ENCODE data around the gene ZP1.
"Not testable (repeated sequence)": the region's sequence is repeated elsewhere in the genome, so short reads cannot be mapped to it uniquely, and the experiment has no call there.

Gene ZP1, protein sequence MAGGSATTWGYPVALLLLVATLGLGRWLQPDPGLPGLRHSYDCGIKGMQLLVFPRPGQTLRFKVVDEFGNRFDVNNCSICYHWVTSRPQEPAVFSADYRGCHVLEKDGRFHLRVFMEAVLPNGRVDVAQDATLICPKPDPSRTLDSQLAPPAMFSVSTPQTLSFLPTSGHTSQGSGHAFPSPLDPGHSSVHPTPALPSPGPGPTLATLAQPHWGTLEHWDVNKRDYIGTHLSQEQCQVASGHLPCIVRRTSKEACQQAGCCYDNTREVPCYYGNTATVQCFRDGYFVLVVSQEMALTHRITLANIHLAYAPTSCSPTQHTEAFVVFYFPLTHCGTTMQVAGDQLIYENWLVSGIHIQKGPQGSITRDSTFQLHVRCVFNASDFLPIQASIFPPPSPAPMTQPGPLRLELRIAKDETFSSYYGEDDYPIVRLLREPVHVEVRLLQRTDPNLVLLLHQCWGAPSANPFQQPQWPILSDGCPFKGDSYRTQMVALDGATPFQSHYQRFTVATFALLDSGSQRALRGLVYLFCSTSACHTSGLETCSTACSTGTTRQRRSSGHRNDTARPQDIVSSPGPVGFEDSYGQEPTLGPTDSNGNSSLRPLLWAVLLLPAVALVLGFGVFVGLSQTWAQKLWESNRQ

DNA sequence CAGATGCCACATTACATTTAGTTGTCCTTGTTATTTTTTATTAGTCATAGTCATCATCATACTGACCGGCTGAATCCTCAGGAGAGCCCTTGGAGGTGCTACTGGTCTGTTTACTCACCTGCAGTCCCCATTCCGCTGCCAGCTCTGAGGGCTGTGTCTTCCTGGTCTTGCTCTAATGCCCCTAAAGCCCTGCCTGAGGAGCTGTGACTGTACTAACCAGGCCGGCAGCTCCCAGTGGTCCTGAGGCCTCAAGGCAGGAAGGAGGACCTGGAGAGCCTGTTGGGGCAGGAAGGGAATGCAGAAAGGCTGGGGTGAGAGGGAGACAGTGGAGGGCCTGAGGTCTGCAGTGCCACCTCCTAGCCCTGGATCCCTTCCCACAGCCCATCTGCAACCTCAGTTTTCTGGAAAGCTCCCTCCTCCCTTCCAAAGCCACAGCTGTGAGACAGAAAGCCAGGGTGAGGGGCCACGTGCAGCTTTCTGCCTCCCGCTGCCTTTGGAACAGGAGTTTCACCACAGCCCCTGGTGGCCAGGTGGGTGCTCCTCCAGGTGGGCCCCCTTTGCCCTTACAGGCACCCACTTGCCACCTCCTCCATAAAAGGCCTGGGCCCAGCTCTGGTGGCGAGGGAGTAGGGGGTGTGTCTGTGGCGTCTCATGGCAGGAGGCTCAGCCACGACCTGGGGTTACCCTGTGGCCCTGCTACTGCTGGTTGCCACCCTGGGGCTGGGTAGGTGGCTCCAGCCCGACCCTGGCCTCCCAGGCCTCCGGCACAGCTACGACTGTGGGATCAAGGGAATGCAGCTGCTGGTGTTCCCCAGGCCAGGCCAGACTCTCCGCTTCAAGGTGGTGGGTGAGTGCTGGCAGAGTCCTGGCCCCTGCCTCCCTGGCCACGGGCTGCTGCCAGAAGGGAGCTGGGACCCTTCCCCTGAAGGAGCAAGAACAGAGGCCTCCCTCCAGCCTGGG, at the start of gene ZP1:
TSS of gene ZP1 (plus strand) at position 632 of the 960 bp plus-strand sequence. CDS start at position 652, 20 bp downstream.
- no peak for DNase-seq (ENCODE audit: low spot score)

DNA sequence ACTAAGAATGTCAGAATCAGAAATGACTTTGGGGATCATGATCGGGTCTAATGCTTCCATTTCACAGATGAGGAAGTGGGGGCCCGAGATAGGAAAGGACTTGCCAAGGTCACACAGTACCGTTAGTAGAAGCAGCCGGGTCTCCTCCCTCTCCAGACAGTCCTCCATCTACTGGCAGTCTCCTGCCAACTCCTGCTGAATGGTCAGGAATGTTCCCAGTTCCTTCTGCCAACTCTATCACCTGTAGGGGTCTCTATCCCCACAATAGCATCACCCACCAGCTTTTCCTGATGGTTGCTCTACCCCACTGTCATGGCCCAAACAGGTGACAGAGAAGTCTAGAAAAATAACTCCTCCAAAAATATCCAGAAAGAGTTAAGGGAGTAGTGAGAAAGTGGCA, 49.3 kb upstream of the ZP1 start:
- DNase-seq (ENCODE audit: low spot score), result no peak

DNA sequence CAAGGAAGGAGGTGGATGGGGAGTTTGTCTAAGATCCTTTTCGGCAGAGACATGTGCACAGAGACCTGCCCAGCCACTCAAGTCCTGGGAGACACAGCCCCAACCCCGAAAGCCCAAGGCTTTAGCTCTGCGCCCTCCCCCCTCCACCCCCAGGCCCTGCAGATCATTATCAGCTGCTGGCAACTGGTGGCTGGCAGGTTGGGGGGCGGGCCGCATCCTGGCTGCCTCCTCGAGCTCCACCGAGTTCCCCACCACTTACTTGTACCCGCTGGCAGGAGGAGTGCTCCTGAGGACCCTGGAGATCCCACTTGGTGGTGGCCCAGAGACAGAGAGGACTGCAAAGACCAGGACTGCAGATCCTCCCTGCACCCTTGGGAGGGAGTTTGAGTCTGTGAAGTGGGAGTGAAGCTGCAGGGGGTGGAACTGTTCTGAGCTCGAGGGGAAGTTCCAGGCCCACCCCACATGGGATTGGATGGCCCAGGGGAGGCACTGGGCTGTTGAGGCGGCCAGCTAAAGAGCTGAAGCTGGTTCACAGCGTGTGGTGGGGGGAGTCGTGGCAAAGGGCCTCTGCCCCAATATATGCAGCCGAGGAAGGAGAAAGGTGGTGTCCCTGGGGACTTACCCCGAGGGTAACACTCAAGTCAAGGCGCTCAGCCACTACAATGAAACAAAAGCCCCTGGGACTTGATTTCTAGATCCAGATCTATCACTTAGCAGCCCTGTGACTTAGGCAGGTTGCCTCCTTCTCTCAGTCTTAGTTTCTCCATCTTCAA, 45.3 kb upstream of the ZP1 start:
- no peak for DNase-seq (ENCODE audit: low spot score)

DNA sequence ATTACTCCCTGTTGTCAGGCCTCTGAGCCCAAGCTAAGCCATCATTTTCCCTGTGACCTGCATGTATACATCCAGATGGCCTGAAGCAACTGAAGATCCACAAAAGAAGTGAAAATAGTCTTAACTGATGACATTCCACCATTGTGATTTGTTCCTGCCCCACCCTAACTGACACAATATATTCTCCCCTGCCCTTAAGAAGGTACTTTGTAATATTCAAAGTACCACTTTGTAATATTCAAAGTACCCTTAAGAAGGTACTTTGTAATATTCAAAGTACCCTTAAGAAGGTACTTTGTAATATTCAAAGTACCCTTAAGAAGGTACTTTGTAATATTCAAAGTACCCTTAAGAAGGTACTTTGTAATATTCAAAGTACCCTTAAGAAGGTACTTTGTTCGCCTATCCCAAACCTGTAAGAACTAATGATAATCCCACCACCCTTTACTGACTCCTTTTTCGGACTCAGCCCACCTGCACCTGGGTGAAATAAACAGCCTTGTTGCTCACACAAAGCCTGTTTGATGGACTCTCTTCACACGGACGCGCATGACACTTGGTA, 43.5 kb upstream of the ZP1 start:
- DNase-seq (ENCODE audit: low spot score), result not testable (repeated sequence)

DNA sequence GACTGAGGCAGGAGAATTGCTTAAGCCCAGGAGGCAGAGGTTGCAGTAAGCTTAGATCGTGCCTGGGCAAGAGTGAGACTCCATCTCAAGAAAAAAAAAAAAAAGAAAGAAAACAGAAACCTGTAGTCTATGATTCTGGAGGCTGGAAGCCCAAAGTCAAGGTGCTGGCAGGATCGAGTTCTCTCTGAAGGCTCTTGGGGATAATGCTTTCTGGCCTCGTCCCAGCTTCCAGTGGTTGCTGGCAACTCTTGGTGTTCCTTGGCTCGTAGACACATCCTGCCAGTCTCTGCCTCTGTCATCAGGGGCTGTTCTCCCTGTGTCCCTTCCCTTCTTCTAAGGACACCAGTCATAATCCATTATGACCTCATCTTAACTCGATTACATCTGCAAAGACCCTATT, 42.2 kb upstream of the ZP1 start:
- DNase-seq (ENCODE audit: low spot score), result no peak

DNA sequence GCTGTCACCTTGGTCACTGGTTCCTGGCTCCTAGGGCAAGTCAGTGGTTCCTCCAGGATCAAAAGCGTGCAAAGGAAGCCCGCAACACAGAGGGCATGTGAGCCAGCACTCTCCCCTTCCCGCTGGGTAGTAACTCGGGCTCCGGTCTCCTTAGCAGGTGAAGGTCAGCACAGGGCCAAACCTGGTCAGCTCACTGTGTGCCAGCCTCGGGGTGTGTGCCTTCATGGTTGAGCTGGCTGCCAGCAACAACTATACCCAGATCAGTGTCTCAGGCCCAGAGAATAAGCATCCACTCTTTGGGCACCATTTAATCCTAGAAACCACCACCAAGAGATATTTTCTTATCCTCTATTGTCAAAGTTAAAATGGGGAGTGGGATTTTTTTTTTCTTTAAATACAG, 41.6 kb upstream of the ZP1 start:
- DNase-seq (ENCODE audit: low spot score), result no peak

DNA sequence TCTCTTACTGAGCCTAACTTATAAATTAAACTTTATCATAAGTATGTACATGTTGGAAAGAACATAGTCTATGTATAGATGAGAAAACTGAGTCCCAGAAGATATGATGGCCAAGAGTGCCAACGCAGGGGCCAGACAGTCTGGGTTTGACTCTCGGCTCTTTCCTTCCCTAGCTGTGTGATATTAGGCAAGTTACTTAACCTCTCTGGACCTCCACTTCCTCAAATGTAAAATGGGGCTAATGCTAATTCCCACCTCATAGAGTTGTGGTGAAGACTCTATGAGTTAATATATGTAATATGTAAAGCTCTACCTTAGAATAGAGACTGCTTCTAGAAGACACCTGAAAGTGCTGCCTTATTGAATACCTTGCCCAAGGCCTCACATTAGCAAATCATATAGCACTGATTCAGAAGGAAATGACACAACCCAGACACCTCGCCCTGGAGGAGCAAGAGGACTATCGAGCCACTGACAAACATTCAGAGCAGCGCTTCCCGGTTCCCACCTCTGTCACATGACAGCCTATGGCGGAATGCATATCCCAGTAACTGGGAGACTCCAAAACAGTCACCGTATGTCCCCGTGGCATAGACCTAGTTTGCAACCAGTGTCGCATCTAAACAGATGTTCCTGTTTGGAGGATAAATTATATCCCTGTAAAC, 36.7 kb upstream of the ZP1 start:
- no peak for DNase-seq (ENCODE audit: low spot score)

DNA sequence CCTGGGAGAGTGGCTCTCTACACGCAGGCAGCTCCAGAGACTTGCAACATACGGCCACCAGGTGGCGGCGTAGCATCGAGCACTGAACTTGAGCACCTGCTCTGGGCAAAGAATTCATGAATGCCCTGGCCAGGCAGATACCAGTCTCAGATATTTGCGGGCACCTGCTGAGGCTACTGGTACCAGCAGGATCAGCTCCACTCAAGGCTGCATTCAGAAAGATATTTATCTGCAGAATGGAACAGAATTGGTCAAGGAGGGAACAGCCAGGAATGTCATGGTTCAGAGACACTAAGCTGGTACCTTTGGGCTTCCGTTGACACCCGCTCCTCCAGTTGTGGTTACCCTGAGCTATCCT, 36.2 kb upstream of the ZP1 start:
- DNase-seq (ENCODE audit: low spot score), result peak; percentile 77

DNA sequence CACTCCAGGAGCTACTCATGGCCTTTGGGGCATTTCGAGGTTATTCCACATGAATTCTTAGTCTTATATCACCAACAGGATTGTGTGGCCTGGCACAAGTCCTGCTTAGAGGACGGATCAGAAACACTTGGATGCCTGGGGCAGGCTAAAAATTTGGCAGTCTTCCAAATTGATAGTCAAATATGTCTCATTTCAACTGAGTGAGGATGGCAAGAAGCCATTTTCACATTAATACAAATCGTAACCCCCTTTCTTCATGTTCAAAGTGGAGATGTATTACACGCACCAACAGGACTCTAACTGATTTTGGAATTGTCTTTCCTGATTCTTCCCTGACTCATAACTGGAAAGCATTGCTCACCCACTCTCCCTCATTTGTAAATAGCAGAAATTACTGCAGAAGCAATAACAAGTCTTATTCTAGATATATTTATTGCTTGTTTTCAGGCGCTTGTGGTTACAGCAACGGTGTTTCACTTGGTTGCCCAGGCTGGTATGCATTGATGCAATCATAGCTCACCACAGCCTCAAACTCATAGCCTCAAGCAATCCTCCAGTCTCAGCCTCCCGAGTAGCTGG, 35.8 kb upstream of the ZP1 start:
- no peak for DNase-seq (ENCODE audit: low spot score)

DNA sequence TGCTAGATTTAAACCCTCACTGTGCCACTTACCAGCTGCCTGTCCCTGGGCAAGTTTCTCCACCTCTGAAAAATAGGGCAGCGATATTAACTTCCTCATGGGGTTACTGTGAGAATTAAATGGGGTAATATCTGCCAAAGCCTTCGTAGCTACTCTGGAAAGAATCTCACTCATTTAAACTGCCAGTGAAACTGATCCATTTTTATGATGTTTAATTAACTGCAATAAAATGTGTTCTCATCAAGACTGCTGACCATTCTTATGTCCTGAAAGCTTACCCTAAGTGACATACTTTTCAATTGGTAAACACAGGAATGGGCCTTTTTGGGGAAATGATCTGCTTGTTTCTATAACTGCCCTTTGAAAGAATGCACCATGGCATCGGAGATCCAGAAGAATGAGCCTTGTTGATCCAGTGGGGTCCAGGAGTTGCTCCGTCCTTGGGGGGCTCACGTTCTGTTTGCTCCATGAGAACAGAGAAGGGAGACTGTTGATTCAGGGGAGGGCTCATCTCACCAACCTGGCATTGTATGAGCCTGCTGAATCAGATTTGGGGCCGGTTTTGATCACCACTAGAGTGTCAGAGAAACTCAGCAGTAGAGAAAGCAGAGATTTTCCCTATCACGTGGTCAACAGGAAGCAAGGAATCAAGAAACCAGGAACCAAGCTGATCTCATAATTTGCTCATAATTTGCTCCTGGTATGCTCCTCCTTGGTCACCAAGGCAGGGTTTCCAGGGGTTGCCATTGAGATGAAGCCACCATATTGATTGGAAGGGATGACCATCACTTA, 32.4 kb upstream of the ZP1 start:
- peak; percentile 7 for DNase-seq (ENCODE audit: low spot score)

DNA sequence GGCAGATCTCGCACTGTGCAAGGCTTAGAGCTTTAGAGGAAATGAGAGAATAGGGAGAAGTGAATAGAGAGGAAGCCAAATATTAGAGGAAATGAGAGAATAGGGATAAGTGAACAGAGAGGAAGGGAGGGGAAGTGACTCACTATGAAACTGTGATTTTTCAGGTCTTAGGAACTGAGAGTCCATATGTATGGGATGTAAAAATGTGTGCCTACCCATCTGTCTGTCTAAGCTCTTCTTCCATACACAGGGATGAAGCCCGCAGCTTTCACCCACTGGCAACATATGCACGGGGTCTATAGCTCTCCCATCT, 31.9 kb upstream of the ZP1 start:
- peak; percentile 71 for DNase-seq (ENCODE audit: low spot score)

DNA sequence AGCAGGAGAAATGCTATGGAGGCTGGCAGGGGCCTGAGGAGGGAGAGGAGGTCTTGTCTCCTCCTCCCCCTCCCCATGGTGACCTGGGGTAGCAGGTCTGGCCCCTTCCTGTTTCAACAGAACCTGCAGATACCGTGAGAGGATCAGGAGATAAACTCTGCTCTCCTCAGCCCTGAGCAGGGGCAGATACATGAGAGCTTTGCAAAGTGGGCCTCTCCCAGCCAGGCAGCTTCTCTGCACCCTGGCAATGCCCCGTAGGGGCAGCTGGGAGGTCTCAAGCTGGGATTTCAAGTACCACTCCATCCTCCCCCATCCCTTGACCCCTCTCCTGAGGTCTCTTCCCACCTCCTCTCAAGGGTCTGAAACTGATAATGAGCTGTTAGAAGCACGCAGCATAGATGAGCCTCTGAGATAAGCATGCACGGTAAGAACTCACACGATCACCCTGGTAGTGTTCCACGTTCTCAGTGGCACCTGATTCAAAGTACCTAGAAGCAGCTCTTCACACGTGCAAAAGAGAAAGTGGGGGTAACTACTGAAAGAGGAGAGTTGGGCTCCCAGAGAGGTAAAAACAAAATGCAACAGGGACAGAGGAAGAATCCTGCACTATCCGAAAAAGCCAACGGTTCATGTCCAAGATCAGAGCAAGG, 30.4 kb upstream of the ZP1 start:
- DNase-seq (ENCODE audit: low spot score), result no peak

DNA sequence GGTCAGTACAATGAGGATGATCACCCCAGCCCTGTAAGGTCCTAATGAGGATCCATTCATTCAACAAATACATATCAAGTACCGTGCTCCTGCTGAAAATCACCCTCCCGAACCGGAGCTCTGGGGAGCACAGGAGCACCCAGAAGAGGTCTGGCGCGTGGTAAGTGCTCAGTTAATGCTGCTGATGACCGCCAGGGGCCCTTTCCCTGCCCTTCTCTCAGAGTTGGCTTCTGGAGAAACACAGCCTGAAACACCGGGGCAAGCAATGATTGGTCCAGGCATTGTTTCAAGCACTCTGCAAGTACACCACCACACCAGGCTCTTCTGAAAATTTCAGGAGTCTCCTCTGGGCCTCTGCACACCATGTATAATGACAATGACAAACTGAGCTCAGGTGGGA, 29.2 kb upstream of the ZP1 start:
- DNase-seq (ENCODE audit: low spot score), result no peak

DNA sequence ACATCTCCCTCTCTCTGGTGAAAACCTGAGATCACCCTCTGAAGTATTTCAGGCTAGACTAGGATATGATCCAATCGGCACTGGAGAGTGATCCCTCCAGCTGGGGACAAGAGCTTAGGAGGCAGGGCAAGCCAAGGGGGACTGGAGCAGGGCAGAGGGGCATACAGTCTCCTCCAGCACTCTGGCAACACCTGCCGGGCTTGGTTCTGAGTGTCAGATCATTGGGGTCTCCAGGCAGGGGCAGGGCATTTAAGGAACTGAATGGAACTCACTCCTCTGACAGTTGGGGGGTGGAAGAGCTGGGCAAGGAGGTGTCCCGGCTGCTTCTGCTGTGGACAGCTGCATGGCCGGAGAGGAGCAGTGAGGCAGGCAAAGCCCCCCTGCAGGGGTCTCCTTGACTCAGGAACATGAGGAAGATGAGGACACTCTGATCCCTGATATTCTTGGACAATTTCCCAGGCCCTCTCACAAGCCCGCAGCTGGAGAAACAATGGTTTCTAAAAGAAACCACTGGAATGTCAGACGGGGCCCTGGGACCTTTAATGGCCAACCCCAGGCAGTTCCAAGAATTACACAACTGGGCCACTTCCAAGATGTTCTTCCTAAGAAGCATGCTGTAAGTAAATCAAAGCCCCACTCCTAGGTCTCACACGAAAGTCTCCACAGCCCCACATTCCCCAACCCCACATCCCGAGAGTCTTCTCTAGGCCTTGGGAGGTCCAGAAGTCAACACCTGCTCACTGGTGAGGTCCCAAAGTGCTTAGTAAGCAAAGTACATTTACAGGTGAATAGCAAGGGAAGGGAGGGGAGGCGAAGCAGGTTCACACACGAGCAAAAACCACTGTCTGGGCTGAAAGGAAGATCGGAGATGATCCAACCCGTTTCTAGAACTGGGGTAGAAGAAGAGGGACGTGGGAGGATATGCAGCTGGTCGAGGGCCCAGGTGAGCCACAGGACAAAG, 26.6 kb upstream of the ZP1 start:
- peak; percentile 51 for DNase-seq (ENCODE audit: low spot score)

DNA sequence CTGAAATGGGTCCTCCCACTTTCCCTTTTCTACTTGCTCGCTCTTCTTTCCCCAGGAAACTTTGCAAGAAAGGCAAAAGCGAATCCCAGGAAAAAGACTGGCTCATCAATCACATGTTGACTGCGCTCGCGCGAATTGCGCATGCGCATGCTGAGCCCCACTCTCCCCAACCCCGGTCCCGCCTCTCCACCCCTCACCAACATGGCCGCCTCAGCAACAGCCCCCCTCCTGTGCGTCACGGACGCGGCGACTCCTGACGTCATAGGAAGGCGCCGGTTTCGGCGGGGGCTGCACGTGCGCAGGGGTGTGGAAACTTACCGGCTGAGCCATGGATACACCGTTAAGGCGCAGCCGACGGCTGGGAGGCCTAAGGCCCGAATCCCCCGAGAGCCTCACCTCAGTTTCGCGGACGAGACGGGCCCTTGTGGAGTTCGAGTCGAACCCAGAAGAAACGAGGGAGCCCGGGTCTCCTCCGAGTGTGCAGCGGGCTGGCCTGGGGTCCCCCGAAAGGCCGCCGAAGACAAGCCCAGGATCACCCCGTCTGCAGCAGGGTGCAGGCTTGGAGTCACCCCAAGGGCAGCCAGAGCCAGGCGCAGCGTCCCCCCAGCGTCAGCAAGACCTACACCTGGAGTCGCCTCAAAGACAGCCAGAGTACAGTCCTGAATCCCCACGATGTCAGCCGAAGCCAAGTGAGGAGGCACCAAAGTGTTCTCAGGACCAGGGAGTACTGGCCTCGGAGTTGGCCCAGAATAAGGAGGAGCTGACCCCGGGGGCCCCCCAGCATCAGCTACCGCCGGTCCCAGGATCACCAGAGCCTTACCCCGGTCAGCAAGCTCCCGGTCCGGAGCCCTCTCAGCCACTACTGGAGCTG, 25.3 kb upstream of the ZP1 start, which contains the start of gene CCDC86:
TSS of gene CCDC86 (plus strand) at position 317 of the 871 bp plus-strand sequence. CDS start at position 329, 12 bp downstream.
- DNase-seq (ENCODE audit: low spot score), result peak; percentile 93

DNA sequence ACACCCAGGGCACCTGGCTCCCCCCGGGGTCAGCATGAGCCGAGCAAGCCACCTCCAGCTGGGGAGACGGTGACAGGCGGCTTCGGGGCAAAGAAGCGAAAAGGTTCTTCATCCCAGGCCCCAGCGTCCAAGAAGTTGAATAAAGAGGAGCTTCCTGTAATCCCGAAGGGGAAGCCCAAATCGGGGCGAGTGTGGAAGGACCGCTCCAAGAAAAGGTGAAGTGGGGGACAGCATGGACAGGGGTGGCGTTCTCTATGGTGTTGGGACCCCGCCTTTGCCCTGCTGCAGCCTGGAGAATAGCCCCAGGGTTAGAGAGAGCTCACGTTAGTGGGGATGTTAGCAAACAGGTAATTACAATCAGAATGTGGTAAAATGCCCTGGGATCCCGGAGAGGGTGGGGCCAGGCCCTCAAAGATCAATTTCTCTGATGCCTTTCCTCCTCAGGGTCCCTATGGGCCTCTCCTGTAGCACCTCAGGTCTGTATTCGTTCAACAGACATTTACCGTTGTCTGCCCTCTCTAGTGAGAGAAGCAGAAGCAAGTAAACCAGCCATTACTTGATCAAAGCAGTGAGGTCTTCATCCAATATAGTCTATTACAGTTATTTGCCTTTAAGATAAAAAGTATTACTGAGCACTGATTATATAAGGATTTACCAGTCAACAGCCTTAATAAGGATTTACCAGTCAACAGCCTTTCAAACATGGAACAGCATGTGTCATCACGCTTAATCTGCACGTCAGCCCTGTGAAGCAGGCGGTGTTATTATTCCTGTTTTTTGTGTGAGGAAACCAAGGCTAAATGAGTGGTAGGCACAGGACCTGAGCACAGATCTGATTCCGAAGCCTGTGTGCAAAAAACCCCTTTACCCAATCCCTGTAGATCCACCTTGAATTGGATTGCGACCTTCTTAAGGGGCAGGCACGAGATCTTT, 24.4 kb upstream of the ZP1 start:
- DNase-seq (ENCODE audit: low spot score), result peak; percentile 3
